Measurements from ENCODE around the gene CGB8. TPM values are rescaled to one million over a fixed set of nuclear protein-coding genes. Genes with fewer than 3 reads are reported as not detected.

Gene CGB8
- total RNA-seq, 4 donors from 2014 or later, result not detected

DNA sequence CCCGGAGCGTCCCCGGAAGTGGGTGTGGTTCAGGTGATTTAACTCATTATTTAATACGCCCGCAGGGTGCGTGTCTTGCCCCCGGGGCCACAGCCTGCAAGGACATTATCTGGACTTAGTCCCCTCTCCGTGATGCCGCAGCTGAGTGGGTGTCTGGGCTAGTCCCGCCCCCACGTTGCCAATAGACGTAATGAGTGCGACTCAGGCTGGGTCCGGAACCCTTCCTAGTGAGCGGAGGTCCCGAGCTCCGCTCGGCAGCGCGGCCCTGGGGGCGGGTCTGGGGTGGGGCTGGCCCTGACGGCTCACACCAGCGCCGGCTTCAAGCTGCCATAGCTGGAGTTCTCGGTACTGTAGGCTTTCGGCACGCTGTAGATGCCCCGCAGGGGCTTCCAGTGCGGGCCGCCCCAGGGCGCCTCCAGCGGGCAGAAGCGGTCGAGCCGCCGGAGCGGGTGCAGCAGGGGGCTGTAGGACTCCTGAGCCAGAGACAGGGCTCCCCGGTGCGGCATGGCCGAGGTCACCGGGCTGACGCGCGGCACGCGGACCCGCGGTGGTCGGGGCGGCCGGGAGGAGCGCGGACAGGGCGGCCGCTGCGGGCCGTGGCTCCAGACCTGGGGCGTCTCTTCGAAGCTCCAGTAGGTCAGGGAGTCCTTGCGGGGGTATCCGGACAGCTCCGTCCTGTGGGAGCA is 31.1 kb downstream of the CGB8 start:
- Histone ChIP-seq H3K4me3 (peak overlapping the region; percentile 55 to 72 (median 57)), H3K27ac (no peak overlapping the region), H3K9me3 (no peaks in the 10 kb centered on the region), H3K27me3 (peaks cover 0 to 11% (median 8%) of the 10 kb centered on the region in 3 donors), H3K36me3 (peaks cover 0 to 30% of the 10 kb centered on the region in 2 donors), H3K4me1 (peaks cover 14 to 19% of the 10 kb centered on the region in 2 donors)
- in situ Hi-C loops (cut with MboI; ENCODE audit: low sequenced_read_pairs in 4 of 4), result no loop called here
- intact Hi-C loops (cut with DNase I; ENCODE audit: low total_unique reads), result no loop called here
- DNase-seq (peak in 1 of 2 donors; percentile 35), ATAC-seq (peak; percentile 32 to 62)
- TF ChIP-seq, protein P1, sequence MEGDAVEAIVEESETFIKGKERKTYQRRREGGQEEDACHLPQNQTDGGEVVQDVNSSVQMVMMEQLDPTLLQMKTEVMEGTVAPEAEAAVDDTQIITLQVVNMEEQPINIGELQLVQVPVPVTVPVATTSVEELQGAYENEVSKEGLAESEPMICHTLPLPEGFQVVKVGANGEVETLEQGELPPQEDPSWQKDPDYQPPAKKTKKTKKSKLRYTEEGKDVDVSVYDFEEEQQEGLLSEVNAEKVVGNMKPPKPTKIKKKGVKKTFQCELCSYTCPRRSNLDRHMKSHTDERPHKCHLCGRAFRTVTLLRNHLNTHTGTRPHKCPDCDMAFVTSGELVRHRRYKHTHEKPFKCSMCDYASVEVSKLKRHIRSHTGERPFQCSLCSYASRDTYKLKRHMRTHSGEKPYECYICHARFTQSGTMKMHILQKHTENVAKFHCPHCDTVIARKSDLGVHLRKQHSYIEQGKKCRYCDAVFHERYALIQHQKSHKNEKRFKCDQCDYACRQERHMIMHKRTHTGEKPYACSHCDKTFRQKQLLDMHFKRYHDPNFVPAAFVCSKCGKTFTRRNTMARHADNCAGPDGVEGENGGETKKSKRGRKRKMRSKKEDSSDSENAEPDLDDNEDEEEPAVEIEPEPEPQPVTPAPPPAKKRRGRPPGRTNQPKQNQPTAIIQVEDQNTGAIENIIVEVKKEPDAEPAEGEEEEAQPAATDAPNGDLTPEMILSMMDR (IDR thresholded peaks at IDR 0.05 in 4 of 5, conservative IDR thresholded peaks at IDR 0.05 in 1 of 5), result peak; percentile 19 to 53 (median 36)
- no peak for TF ChIP-seq POLR2A (IDR thresholded peaks at IDR 0.05)

DNA sequence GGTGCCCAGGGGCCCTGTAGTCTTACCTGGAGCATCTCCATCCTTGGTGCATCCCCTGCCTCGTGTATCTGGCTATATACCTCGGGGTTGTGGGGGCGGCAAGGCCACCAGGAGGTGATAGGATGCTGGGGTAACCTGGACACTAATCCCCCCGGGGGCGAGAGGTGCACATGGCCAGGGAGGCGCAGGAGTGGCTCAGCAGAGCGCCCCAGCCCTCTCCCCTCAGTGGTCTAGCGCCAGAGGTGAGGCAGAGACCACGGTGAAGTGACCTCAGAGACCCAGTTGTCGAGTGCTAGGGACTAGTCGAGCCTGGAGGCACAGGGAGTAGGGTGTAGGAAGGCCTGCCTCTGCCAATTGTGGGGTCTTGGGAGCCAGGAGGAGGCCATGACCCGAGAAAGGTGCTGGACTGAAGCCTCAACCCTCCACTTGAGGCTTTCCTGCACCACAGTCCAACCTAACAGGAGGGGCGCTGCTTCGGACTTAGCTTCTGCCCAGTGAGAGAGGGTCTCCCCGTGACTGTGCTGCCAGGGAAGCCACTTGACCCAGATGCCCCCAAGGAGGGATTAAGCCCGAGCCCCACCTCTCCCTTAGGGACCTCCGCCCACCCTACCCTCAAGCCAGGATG is 31.8 kb downstream of the CGB8 start, which contains the start of gene LHB:
Gene LHB (minus strand): TSS at position 51 of the 625 bp plus-strand sequence. CDS start 10 bp downstream, at position 41.
- Histone ChIP-seq H3K36me3 (peaks cover 0 to 34% of the 10 kb centered on the region in 2 donors), H3K27ac (no peak within 1 kb of the TSS), H3K4me3 (peak within 1 kb of the TSS; percentile 55 to 72 (median 57)), H3K27me3 (peaks cover 0 to 11% (median 8%) of the 10 kb centered on the region in 3 donors), H3K9me3 (no peaks in the 10 kb centered on the region), H3K4me1 (peaks cover 14 to 19% of the 10 kb centered on the region in 2 donors)
- ATAC-seq (no peak), DNase-seq (no peak)
- intact Hi-C loops (cut with DNase I; ENCODE audit: low total_unique reads), result no loop called here
- in situ Hi-C loops (cut with MboI; ENCODE audit: low sequenced_read_pairs in 4 of 4), result no loop called here
- TF ChIP-seq, protein P1 (IDR thresholded peaks at IDR 0.05 in 4 of 5, conservative IDR thresholded peaks at IDR 0.05 in 1 of 5), result no peak
- no peak for TF ChIP-seq POLR2A (IDR thresholded peaks at IDR 0.05)

DNA sequence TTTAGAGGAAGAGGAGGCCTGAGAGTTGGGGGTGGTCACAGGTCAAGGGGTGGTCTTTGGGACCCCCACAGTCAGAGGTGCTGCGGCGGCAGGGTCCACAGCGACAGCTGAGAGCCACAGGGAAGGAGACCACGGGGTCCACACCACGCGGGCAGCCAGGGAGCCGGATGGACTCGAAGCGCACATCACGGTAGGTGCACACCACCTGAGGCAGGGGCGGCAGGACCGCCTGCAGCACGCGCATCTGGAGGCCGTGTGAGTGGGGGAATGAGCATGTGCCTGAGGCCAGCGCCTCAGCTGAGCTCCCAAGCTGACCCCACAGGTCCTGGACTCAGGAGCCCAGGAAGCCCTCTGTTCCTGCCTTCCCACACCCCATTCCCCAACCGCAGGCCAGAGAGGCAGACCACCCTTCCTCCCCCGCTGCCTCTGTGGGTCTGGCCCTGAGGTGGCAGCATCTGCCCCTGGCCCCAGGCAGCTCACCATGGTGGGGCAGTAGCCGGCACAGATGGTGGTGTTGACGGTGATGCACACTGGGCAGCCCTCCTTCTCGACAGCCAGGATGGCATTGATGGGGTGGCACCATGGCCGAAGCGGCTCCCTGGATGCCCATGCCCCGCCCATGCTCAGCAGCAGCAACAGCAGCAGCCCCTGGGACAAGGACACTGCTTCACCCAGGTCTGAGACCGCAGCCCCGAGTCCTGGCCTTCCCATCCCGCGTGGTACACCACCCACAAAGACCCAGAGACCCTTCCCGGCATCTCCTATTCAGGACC is 32.7 kb downstream of the CGB8 start:
- TF ChIP-seq POLR2A (IDR thresholded peaks at IDR 0.05), result no peak
- TF ChIP-seq, protein P1 (IDR thresholded peaks at IDR 0.05 in 4 of 5, conservative IDR thresholded peaks at IDR 0.05 in 1 of 5), result no peak
- in situ Hi-C loops (cut with MboI; ENCODE audit: low sequenced_read_pairs in 4 of 4), result no loop called here
- DNase-seq, result no peak
- peaks cover 14 to 19% of the 10 kb centered on the region in 2 donors for H3K4me1 ChIP-seq
- H3K36me3 ChIP-seq, result peaks cover 0 to 43% of the 10 kb centered on the region in 2 donors
- H3K27ac ChIP-seq, result no peak overlapping the region
- intact Hi-C loops (cut with DNase I; ENCODE audit: low total_unique reads), result no loop called here
- peaks cover 0 to 11% (median 8%) of the 10 kb centered on the region in 3 donors for H3K27me3 ChIP-seq
- H3K9me3 ChIP-seq, result no peaks in the 10 kb centered on the region
- no peak overlapping the region for H3K4me3 ChIP-seq
- ATAC-seq, result no peak

GRCh38 chr19:49014870-49015255 is 34.0 kb downstream of the CGB8 start:
- ATAC-seq (no peak), DNase-seq (no peak)
- Histone ChIP-seq H3K9me3 (no peaks in the 10 kb centered on the region), H3K27me3 (peaks cover 0 to 11% (median 8%) of the 10 kb centered on the region in 3 donors), H3K4me3 (no peak overlapping the region), H3K27ac (no peak overlapping the region), H3K36me3 (peaks cover 0 to 57% of the 10 kb centered on the region in 2 donors), H3K4me1 (peaks cover 14 to 19% of the 10 kb centered on the region in 2 donors)
- intact Hi-C loops (cut with DNase I; ENCODE audit: low total_unique reads) (no loop called here), in situ Hi-C loops (cut with MboI; ENCODE audit: low sequenced_read_pairs in 4 of 4) (no loop called here)
- TF ChIP-seq, protein P1 (IDR thresholded peaks at IDR 0.05 in 4 of 5, conservative IDR thresholded peaks at IDR 0.05 in 1 of 5), result no peak
- TF ChIP-seq POLR2A (IDR thresholded peaks at IDR 0.05), result no peak

Measured in gastrocnemius medialis (tissue), 4 donors.